ENCODE measurements around the gene NOX3.

The NOX3 gene

GRCh38 chr6:155396605-155397004 is 59.0 kb downstream of the NOX3 start:
- DNase-seq (ENCODE audit: insufficient read length, low spot score) (no peak), FAIRE-seq (no peak)
- no peak for TF ChIP-seq POLR2A (IDR thresholded peaks at IDR 0.05; ENCODE audit: low read depth, low read length)

- no peak for TF ChIP-seq POLR2A (IDR thresholded peaks at IDR 0.05; ENCODE audit: low read depth, low read length)
- no peak for FAIRE-seq
- DNase-seq (ENCODE audit: insufficient read length, low spot score), result no peak
These were observed 60.3 kb downstream of the NOX3 start for GRCh38 chr6:155395339-155395738.

- FAIRE-seq (no peak), DNase-seq (ENCODE audit: insufficient read length, low spot score) (no peak)
- TF ChIP-seq POLR2A (IDR thresholded peaks at IDR 0.05; ENCODE audit: low read depth, low read length), result no peak
These were observed 66.5 kb downstream of the NOX3 start for GRCh38 chr6:155389130-155389529.

- FAIRE-seq, result no peak
These were observed 67.0 kb downstream of the NOX3 start for GRCh38 chr6:155388591-155388990.

GRCh38 chr6:155387481-155387880 is 68.2 kb downstream of the NOX3 start:
- DNase-seq (ENCODE audit: insufficient read length, low spot score), result no peak
- TF ChIP-seq POLR2A (IDR thresholded peaks at IDR 0.05; ENCODE audit: low read depth, low read length), result no peak
- FAIRE-seq, result no peak

More at GRCh38 chr6:155388591-155388990, 67.0 kb downstream of the NOX3 start:
- no peak for DNase-seq (ENCODE audit: insufficient read length, low spot score)
- no peak for TF ChIP-seq POLR2A (IDR thresholded peaks at IDR 0.05; ENCODE audit: low read depth, low read length)

GRCh38 chr6:155384321-155384952 is 71.2 kb downstream of the NOX3 start:
- FAIRE-seq, result no peak
- TF ChIP-seq POLR2A (IDR thresholded peaks at IDR 0.05; ENCODE audit: low read depth, low read length), result no peak

GRCh38 chr6:155383913-155384312 is 71.7 kb downstream of the NOX3 start:
- no peak for TF ChIP-seq POLR2A (IDR thresholded peaks at IDR 0.05; ENCODE audit: low read depth, low read length)
- no peak for DNase-seq (ENCODE audit: insufficient read length, low spot score)
- no peak for FAIRE-seq

More at GRCh38 chr6:155384321-155384952, 71.2 kb downstream of the NOX3 start:
- no peak for DNase-seq (ENCODE audit: insufficient read length, low spot score)

GRCh38 chr6:155382338-155382685 is 73.3 kb downstream of the NOX3 start:
- FAIRE-seq (no peak), DNase-seq (ENCODE audit: insufficient read length, low spot score) (no peak)
- TF ChIP-seq POLR2A (IDR thresholded peaks at IDR 0.05; ENCODE audit: low read depth, low read length), result no peak

- DNase-seq (ENCODE audit: insufficient read length, low spot score) (no peak), FAIRE-seq (no peak)
- no peak for TF ChIP-seq POLR2A (IDR thresholded peaks at IDR 0.05; ENCODE audit: low read depth, low read length)
These were observed 73.8 kb downstream of the NOX3 start for GRCh38 chr6:155381673-155382337.

- FAIRE-seq (no peak), DNase-seq (ENCODE audit: insufficient read length, low spot score) (no peak)
- TF ChIP-seq POLR2A (IDR thresholded peaks at IDR 0.05; ENCODE audit: low read depth, low read length), result no peak
These were observed 74.8 kb downstream of the NOX3 start for GRCh38 chr6:155380666-155381332.

GRCh38 chr6:155378724-155379123 is 76.9 kb downstream of the NOX3 start:
- DNase-seq (ENCODE audit: insufficient read length, low spot score) (no peak), FAIRE-seq (no peak)
- TF ChIP-seq POLR2A (IDR thresholded peaks at IDR 0.05; ENCODE audit: low read depth, low read length), result no peak

- DNase-seq (ENCODE audit: insufficient read length, low spot score), result no peak
- FAIRE-seq, result no peak
- no peak for TF ChIP-seq POLR2A (IDR thresholded peaks at IDR 0.05; ENCODE audit: low read depth, low read length)
These were observed 77.4 kb downstream of the NOX3 start for GRCh38 chr6:155378276-155378675.

GRCh38 chr6:155377061-155377460 is 78.6 kb downstream of the NOX3 start:
- FAIRE-seq, result no peak
- TF ChIP-seq POLR2A (IDR thresholded peaks at IDR 0.05; ENCODE audit: low read depth, low read length), result no peak
- DNase-seq (ENCODE audit: insufficient read length, low spot score), result peak; percentile 16

- no peak for DNase-seq (ENCODE audit: insufficient read length, low spot score)
- no peak for TF ChIP-seq POLR2A (IDR thresholded peaks at IDR 0.05; ENCODE audit: low read depth, low read length)
- no peak for FAIRE-seq
These were observed 79.8 kb downstream of the NOX3 start for GRCh38 chr6:155375801-155376200.

GRCh38 chr6:155374681-155375080 is 81.0 kb downstream of the NOX3 start:
- TF ChIP-seq POLR2A (IDR thresholded peaks at IDR 0.05; ENCODE audit: low read depth, low read length), result no peak
- FAIRE-seq, result no peak
- no peak for DNase-seq (ENCODE audit: insufficient read length, low spot score)
